Activated CD8-positive, alpha-beta memory T cell treated with anti-CD3 and anti-CD28 coated beads for 1 hour (primary cell): Measurements from ENCODE around the gene PRKCQ.

Source experiments
- DNase-seq, 2 donors: peaks; one replicate each; pipeline ENCODE4 v3.0.0-alpha.2; 2020; ENCODE audit warnings: low read depth in 1 of 2; ENCODE audit errors: extremely low read depth in 1 of 2

Gene PRKCQ

GRCh38 chr10:6410830-6411229, 169.2 kb downstream of the PRKCQ start:
- no peak for DNase-seq

- DNase-seq, result peak; percentile 10 to 14
Observed at GRCh38 chr10:6409971-6410643, 170.0 kb downstream of the PRKCQ start.

GRCh38 chr10:6408799-6409198, 171.3 kb downstream of the PRKCQ start:
- no peak for DNase-seq

GRCh38 chr10:6407034-6407721, 172.9 kb downstream of the PRKCQ start:
- DNase-seq, result no peak

- DNase-seq, result no peak
Observed at GRCh38 chr10:6406220-6407033, 173.6 kb downstream of the PRKCQ start.

- no peak for DNase-seq
Observed at GRCh38 chr10:6405713-6406112, 174.4 kb downstream of the PRKCQ start.

GRCh38 chr10:6404127-6405072, 175.7 kb downstream of the PRKCQ start:
- DNase-seq, result no peak

GRCh38 chr10:6402960-6403359, 177.1 kb downstream of the PRKCQ start:
- no peak for DNase-seq

- no peak for DNase-seq
Observed at GRCh38 chr10:6402349-6402709, 177.7 kb downstream of the PRKCQ start.

- DNase-seq, result peak in 1 of 2 donors; percentile 24
Observed at GRCh38 chr10:6401558-6402348, 178.3 kb downstream of the PRKCQ start.

GRCh38 chr10:6400821-6401465, 179.1 kb downstream of the PRKCQ start:
- DNase-seq, result no peak

GRCh38 chr10:6400331-6400730, 179.7 kb downstream of the PRKCQ start:
- DNase-seq, result no peak

- DNase-seq, result no peak
Observed at GRCh38 chr10:6399879-6400278, 180.2 kb downstream of the PRKCQ start.

- DNase-seq, result no peak
Observed at GRCh38 chr10:6399231-6399741, 180.8 kb downstream of the PRKCQ start.

- no peak for DNase-seq
Observed at GRCh38 chr10:6398399-6398798, 181.7 kb downstream of the PRKCQ start.

GRCh38 chr10:6396652-6397051, 183.4 kb downstream of the PRKCQ start:
- DNase-seq, result no peak

GRCh38 chr10:6396226-6396625, 183.8 kb downstream of the PRKCQ start:
- DNase-seq, result no peak

GRCh38 chr10:6395606-6396005, 184.5 kb downstream of the PRKCQ start:
- no peak for DNase-seq

- DNase-seq, result no peak
Observed at GRCh38 chr10:6394084-6394483, 186.0 kb downstream of the PRKCQ start.
